ENCODE results near the gene PAK4.

GRCh38 chr19:39207293-39207836 is 81.8 kb downstream of the PAK4 start:
- TF ChIP-seq POLR2AphosphoS5 (IDR thresholded peaks at IDR 0.05; ENCODE audit: low read length) (no peak), MTA2 (IDR thresholded peaks at IDR 0.05; ENCODE audit: low read depth) (no peak), CTCF (IDR thresholded peaks at IDR 0.05 in 2 of 3, conservative IDR thresholded peaks at IDR 0.05 in 1 of 3; ENCODE audit: control insufficient read depth in 2 of 3, extremely low read depth in 1 of 3, insufficient read depth in 1 of 3, low read depth in 3 of 3, low read length in 3 of 3) (no peak), RAD21 (IDR thresholded peaks at IDR 0.05; ENCODE audit: insufficient read depth, low read depth, low read length) (no peak), BRCA1 (IDR thresholded peaks at IDR 0.05; ENCODE audit: low read depth, low read length) (no peak), EP300 (IDR thresholded peaks at IDR 0.05; ENCODE audit: borderline replicate concordance in 1 of 2, control insufficient read depth in 1 of 2, low read depth in 2 of 2, low read length in 2 of 2) (no peak), MTA3 (IDR thresholded peaks at IDR 0.05; ENCODE audit: borderline replicate concordance, low read length) (no peak), ZNF274 (IDR thresholded peaks at IDR 0.05; ENCODE audit: insufficient read depth, insufficient read length) (no peak), KLF5 (IDR thresholded peaks at IDR 0.05; ENCODE audit: partially characterized antibody) (no peak), RUNX3 (IDR thresholded peaks at IDR 0.05; ENCODE audit: low read length) (no peak), MEF2B (IDR thresholded peaks at IDR 0.05; ENCODE audit: partially characterized antibody, poor library complexity, severe bottlenecking) (no peak), IKZF1 (conservative IDR thresholded peaks at IDR 0.05) (no peak)
